HCEC 1CT (cell line): ENCODE data around the gene ZNF787.

Experiments used
- DNase-seq: peaks from one replicate; pipeline ENCODE4 v3.0.0-alpha.2; 2017

Gene ZNF787

DNA sequence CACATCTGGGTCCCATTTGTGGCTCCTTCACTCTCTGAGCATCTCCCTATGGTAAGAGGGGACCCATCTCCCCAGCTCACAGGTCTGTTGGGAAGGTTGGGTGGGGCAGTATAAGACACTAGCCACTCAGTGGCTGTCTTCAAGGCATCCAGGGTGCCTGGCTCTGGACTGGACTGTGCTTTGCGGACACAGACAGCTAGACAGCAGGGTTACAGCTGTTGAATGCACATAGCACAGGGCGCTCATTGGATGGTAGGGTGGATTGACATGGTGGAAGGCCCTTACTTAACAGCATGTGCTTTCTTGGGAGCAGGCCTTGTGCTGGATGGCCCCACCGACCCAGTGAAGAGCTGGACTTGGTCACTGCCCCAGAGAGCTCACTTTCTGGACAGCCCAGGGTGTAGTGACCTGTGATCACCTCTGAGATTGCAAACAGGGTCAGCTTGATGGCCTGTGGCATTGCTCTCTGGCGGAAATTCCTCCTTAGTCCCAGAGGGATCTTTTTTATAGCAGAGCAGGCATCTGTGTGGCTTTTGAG lies 21.9 kb upstream of the ZNF787 start:
- DNase-seq, result no peak

DNA sequence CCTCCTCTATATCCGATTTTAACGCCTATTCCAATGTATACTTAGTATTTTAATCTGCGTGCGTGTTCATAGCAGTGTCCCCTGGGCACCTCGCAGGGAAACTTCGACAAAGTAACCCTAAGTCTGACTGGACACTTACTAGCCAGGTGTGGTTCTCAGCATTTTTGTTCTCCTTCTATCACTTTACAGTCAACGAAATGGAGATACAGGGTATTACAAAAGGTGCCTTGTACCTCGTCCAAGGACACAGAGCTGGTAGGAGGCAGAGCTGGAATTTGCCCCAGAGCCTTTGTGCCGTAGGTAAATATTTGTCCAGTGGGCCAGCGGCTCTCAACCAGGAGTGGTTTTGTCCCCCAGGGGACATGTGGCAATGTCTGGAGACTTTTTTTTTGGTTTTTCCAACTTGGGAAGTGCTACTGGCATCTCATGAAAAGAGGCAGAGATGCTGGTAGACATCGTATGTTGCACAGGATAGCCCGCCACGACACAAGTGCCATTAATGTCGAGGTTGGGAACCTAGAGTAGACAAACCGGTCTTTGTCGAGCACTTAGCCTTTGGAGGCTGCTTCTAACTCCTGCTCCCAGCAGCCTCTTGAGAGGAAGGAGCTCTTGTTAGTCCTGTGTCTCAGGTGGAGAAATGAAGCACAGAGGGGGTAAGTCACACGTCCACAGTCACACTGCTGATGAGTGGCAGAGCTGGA lies 21.1 kb upstream of the ZNF787 start:
- DNase-seq, result no peak

DNA sequence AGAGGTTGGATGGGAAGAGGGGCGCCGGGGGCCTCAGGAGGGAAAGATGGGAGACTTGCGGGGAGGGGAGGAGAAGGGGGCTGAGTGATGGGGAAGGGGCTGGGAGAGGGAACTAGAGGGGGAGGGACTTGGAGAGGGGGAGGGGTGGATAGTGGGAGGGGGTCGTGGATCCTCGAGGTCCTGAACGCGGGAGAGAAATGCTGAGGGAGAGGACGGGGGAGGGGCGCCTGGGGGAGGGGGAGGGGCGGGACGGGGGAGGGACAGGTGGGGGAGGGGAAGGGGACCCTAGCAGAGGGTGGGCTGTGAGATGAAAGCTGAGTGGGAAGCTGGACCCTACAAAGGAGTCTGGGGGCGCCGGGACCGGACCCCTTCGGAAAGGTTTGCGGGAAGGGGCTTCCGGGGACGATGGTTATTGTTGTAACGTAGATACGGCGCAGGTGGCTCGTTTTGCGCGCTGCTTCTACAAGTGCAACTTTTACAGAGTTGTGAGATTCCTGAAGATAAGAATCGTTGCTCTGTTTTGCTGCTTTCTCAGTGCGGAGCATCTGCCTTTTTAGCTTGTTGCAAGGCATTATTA lies 20.4 kb upstream of the ZNF787 start:
- DNase-seq, result no peak

DNA sequence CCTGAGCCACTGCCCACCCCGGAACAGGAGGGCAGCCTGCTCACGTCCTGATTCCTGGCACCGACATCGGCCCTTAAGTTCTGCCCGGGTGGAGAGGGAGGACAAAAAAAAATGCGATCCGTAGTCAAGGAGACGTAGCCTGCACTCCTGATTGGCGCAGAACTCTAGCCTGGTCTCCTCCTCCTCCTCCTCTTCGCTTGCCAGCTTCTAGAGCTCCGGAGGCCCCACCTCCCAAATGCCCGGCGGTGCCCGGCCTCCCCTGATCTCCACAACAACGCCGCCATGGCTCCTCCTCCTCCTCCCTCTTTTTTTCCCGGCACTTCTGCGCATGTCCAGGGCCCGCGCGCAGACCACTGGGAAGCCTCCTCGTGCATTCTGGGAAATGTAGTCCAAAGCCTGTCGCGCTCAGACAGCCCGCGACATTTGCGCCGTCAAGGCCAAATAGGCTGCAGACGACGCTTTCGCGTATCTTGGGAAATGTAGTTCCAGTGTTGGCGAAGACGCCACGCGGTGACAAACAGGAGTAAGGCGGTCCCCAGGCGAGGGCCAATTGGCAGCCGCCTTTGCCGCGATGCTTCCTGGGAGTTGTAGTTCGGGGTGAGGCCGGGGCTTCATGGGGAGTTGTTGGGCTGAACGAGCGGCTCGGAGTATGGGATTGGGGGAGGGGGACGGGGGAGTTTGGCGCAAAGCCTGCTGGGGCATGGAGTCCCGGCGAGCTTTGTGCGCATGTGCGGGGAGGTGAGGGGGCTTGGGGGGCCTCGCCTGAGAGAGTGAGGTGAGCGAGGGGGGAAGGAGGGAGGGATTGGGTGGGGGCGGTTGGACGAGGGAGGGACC lies 19.7 kb upstream of the ZNF787 start, which contains the start of gene ZNF444:
Gene ZNF444 (plus strand): TSS at position 705 of the 834 bp plus-strand sequence. CDS start 5,625 bp downstream, outside the sequence.
- DNase-seq, result peak; percentile 97

DNA sequence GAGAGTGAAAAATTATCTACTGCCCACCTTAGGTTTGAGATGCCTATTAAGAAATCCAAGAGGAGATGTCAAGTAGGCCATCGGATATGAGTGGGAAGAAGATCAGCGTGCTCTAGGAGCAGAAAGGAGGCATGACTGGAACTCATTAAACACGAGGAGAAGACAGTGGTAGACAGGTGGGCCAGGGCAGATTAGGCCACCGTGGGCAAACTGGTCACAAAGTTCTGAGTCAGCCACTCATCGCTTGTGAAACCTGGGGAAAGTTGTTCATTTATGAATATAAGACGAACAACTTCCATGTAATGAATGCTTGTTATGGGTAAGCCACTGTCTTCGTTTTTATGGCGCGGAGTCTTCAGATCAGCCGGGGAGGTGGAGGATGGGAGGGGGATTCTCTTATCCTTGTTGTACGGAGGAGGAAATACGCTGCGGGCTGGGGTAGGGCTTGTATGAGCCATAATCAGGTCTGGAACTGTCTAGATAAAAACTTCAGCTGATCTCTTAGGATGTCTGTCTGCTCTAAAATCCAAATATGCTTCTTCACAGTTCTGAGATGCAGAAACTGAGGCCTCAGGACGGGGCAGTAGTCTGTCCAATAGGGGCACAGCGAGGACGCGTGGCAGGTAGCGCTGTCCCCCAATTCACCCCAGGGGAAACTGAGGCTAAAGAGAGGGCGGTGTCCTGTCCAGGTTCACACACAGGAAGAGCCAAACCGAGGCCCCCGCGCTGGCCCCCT lies 18.9 kb upstream of the ZNF787 start:
- DNase-seq, result peak; percentile 2

DNA sequence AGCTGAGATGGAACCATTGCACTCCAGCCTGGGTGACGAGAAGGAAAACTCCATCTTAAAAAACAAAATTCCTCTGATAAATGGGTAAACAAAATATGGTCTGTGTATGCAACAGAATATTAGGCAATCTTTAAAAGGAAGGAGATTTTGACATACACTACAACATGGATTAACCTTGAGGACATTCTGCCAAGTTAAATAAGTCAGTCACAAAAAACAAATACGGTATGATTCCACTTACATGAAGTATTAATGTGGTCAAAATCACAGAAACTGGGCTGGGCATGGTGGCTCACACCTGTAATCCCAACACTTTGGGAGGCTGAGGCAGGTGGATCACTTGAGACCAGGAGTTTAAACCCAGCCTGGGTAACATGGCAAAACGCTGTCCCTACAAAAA lies 17.0 kb upstream of the ZNF787 start:
- DNase-seq, result peak; percentile 25

DNA sequence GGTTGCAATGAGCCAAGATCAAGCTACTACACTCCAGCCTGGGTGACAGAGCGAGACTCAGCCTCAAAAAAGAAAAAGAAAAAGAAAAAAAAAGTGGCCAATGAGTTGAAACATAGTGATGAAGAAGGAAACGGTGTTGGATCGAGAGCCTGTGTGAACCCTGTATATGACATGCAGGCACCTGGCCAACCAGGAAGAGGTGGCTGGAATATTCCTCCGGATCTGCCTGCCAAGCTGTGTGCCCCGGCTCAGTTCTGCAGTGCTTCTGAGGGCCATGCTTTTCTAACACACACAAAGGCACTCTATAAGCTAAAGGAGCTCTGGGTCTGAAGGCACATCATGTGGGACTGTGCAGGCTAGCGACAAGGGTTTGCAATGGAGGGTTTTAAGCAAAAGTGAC lies 16.3 kb upstream of the ZNF787 start:
- DNase-seq, result no peak

DNA sequence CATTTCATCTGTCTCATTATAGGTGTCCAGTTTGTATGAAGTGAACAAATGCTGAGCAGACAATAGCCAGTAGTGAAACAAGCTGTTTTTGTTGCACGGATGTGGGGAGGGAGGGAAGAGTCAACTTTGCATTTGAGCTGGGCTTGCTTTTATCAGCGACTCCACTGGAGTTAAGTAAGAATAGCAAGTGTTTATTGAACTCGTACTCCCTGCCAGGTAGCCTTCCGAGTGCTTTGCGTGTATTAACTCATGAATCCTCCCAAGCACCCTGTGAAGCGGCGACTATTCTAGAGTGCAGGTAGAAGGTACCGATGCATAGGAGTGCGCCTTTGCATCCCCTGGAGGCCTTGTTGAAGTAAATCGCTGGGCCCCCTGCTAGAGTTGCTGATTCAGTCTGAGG lies 15.3 kb upstream of the ZNF787 start:
- no peak for DNase-seq

DNA sequence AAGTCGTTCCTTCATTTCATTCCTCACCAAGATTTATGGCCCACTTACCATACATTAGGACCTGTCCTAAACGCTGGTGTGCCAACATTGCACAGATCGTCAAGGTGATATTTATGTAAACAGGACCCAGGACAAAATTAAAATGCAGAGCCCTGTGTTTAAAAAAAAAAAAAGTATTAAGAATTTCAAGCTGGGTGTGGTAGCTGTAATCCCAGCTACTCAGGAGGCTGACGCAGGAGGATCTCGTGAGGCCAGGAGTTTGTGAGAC lies 13.5 kb upstream of the ZNF787 start:
- DNase-seq, result no peak

DNA sequence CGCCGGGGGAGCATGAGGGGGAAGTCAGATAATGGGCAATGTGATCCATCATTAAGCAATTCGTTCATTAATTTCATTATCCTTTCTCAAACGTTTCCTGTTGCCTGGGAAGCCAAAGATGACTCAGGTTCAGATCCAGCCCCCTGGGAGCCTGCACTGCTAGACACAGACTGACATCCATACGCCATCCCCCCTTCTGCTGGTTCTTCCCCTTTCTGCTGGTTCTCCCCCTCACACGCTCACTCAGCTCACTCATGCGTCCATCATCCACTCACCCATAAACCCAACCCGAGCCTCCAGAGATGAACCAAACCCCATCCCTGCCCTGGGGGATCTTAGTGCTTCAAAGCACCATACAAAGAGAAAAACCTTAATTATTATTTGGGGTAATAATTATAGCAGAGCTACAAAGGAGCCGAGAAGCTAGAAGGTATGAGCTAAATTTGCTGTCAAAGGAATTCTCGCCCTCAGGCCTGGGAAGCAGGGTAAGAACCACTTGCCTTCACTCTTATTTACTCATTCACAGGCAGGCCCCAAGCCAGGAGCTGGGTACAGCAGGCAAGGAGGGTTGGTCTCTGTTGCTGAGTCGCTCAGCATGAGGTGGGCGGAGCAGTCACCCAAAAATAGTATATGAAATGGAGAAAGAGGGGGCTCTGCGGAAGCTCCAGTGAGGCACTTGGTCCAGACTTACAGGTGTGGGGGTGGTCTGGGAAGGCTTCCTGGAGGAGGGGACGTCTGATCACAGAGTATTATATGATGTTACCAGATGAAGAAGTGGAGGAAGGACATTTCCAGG lies 13.0 kb upstream of the ZNF787 start:
- DNase-seq, result no peak

DNA sequence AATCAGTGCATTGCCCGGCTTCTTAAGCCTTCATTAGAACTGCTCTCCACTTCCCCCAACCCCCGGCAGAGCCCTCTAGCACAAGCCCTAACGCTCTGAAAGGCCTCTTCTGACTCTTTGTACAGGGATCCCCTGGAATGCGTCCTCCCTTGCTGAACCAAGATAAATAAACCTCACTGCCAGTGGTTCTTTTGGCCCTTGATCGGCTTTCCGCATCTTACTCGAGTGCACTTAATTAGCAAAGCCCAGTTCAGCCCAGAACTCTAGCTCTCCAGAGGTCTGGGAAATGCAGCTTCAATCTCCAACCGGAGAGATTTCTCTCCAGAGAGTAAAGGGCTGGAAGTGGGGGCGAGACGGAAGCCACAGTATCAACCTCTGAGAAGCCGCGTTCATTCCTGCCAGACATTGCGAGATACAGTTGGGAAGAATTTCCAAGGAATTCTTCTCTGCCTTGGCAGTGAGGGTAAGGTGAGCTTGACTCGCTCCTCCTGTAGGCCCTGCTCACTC lies 11.3 kb upstream of the ZNF787 start:
- DNase-seq, result peak; percentile 28

DNA sequence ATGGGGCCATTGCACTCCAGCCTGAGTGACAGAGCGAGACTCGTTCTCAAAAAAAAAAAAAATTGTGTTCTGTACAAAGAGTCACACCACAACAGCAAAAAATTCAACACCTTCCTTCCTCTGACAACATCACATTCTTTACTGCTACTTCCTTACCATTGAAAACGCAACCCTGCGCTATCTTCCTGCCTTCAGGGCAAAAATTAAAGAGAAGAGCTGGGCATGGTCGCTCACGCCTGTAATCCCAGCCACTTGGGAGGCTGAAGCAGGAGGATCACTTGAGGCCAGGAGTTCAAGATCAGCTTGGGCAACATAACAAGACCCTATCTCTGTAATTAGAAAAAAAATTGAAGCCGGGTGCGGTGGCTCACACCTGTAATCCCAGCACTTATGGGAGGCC lies 10.6 kb upstream of the ZNF787 start:
- DNase-seq, result no peak

DNA sequence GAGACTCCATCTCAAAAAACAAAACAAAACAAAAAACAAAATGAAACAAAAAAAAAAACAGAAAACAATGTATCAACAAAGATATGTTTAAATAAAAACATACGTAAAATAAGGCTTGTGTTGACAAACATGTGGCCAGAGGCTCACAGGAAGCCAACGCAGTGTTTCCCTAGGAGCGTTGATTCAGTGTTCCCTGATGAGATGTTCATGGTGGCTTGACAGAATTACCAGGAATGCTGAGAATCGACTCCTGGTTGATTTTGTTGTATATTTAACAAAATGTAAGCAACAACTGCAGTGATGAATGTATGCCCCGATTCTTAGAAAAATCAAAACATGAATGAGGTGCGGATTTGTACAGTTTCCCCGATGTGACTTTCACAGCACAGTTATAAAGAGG lies 8.9 kb upstream of the ZNF787 start:
- DNase-seq, result no peak

DNA sequence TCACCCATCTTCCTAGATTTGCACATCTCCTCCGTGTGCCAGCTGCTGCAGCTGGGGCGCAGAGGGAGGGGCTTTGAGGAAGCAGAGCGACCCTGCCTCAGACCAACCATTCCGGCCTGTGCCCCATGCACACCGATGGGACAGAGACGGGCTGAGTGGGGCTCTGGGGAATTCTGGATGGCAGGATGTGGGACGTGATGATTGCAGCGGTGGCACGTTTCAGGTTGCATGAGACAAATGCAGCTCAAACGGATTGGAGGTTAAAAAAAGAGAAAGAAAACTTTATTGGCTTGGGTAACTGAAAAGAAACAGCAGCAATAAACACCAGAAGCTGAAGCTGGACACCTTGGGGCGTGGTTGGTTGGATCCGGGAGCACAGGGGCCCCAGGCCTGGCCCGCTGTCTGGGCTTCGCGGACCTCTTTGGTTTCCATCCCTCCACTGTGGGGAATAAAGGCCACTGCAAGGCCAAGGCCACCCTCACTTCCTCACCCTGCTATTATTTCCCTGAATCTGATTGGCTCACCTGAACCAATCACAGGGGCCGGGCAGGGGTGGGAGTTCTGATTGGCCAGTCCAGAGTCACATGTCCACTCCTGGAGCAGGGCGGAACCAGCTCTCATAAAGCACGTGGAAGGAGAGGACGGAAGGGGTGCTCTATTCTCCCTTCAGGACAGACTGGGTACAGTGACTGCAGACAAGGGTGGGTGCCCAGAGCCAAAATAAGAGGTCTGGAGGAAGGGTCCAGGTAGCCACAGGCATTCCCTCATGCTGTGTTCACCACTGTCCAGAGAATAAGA lies 6.1 kb upstream of the ZNF787 start:
- no peak for DNase-seq

DNA sequence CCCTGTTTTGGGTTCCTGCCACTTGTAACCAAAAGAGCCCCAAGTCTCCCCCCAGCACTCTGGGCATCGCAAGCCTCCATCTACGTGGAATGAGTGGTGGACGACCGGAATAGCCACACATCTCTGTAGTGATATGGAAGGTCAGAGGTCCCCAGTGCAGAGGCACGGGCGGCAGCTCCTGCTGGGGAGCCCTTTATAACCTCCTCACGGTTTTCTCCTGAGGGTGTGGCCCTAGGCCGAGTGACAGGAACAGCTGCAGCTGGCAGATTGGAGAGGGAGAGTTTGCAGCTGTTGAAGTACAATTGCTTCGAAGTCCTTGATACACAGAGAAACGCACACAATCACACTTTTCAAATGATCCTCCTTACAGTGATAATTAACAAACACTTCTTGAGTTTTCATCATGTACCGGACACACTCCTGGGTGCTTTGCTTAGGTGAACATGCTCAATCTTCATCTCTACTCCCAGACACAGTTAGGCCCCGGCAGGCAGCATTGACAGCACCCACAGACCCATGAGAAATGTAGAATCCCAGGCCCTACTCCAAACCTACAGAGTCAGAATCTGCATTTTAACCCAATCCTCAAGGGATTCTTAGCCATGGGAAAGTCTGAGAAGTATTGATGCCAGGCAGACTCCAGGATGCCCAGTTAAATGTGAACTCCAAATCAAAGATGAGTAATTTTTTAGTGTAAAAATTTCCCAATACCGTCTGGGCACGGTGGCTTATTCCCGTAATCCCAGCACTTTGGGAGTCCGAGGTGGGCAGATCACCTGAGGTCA lies 4.9 kb upstream of the ZNF787 start:
- no peak for DNase-seq

DNA sequence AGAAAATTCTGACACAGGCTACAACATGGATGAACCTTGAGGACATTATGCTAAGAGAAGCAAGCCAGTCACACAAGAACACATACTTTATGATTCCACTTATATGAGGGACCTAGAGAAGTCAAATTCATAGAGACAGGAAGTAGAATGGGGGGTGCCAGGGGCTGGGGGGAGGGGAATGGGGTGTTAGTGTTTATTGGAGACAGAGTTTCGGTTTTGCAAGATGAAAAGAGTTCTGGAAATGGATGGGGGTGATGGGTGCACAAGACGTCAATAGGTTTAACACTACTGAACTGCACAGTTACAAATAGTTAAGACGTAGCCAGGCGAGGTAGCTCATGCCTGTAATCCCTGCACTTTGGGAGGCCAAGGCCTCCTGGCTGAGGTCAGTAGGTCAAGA lies 3.5 kb upstream of the ZNF787 start:
- no peak for DNase-seq

DNA sequence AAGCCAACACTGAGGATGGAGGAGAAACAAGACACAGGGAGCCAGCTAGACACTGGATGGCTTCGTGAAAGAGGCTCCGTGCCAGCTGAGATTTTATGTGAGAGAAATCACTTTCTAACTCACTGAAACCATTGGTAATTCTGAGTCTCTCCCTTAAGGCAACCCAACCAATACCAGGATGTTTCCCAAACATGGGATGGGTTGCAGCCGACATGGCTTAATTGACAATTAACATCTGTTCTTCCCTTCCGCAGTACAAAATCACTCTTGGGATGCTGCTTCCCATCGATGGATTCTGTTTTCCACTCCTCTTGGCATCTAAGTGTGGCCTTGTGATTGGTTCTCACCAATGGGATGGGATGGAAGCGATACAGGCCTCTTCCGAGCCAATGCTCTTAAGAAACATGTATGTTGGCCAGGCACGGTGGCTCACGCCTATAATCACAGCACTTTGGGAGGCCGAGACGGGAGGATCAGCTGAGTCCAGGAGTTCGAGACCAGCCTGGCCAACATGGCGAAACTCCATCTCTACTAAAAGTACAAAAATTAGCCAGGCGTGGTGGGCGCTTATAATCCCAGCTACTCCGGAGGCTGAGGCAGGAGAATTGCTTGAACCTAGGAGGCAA lies 2.3 kb upstream of the ZNF787 start:
- no peak for DNase-seq

DNA sequence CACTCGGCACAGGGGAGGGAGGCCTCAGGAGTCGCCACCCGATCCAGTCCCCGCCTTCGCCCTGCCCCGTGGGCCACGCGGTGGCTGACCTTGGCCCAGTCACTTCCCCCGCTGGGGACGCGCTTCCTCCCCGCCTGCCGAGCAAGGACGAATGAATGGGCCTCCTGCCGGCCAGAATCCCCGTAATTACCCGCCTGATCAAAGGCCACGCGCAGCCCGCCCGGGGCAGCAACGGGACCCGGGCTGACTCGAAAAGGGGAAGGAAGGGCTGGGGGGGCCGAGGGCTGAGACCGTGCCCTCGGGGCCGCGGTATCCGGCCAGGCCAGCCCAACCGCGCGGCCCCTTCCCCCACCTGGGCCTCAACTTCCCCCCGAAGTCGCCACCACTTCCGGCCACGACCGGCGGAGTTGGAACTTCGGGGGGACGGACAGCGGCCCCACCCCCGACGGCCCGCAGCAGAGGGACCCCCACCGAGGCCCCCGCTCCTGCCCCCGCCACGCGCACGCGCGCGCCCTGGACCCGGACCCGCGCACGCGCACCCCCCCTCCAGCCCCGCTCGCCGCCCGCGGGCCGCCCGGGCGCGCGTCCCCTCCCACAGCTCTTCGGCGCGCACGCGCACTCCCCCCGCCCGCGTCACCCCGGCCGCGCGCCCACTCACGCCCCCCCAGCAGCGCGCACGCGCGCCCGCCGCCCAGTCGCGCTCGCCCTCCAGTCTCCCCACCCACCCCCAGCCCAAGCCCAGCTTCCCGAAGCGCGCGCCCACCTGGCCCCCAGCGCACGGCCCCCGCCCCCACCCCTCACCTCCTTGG lies 520 bp downstream of the ZNF787 start:
- peak; percentile 79 for DNase-seq

DNA sequence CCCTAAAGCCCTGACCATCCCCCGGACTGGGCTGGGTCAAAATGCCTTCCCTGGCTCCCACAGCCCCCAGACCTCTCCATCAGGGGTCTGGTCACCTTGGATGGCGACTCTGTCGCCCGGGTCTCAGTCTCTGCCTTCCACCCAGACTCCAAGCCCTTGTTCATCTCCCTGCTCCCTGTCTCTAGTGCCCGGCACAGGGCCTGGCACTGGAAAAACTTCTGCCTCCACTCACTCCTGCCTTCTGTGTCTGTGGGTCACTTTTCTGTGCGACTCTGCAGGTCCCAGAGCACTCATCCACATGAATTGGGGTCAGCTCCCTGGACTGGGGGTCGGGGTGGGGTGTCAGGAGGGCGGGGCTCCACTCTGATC lies 1.1 kb downstream of the ZNF787 start:
- DNase-seq, result no peak
